ENCODE results near the gene TRAK2.
"Not testable (repeated sequence)": the region's sequence is repeated elsewhere in the genome, so short reads cannot be mapped to it uniquely, and the experiment has no call there.

TRAK2 gene

GRCh38 chr2:201451292-201452057, at the start of gene TRAK2, which contains the start of gene STRADB:
Gene TRAK2, minus strand, starts transcription at chr2:201451458. Its CDS starts 30,951 bp downstream, at chr2:201420507.
Gene STRADB, plus strand, starts transcription at chr2:201451740. Its CDS starts 3,101 bp downstream, at chr2:201454841.
- DNase-seq (ENCODE audit: extremely low spot score, insufficient read length, low read depth) (peak; percentile 89), FAIRE-seq (peak; percentile 97)

GRCh38 chr2:201500534-201500933, 49.3 kb upstream of the TRAK2 start:
- no peak for FAIRE-seq
- DNase-seq (ENCODE audit: extremely low spot score, insufficient read length, low read depth), result no peak

GRCh38 chr2:201496785-201497184, 45.5 kb upstream of the TRAK2 start:
- FAIRE-seq (no peak), DNase-seq (ENCODE audit: extremely low spot score, insufficient read length, low read depth) (no peak)

GRCh38 chr2:201490291-201490690, 39.0 kb upstream of the TRAK2 start:
- DNase-seq (ENCODE audit: extremely low spot score, insufficient read length, low read depth) (no peak), FAIRE-seq (no peak)

- FAIRE-seq (no peak), DNase-seq (ENCODE audit: extremely low spot score, insufficient read length, low read depth) (no peak)
Observed at GRCh38 chr2:201484805-201485204, 33.5 kb upstream of the TRAK2 start.

GRCh38 chr2:201483758-201484157, 32.5 kb upstream of the TRAK2 start:
- not testable (repeated sequence) for DNase-seq (ENCODE audit: extremely low spot score, insufficient read length, low read depth); FAIRE-seq

GRCh38 chr2:201483342-201483741, 32.1 kb upstream of the TRAK2 start:
- FAIRE-seq (no peak), DNase-seq (ENCODE audit: extremely low spot score, insufficient read length, low read depth) (no peak)

- FAIRE-seq (no peak), DNase-seq (ENCODE audit: extremely low spot score, insufficient read length, low read depth) (no peak)
Observed at GRCh38 chr2:201482543-201482942, 31.3 kb upstream of the TRAK2 start.

- FAIRE-seq, result no peak
- DNase-seq (ENCODE audit: extremely low spot score, insufficient read length, low read depth), result no peak
Observed at GRCh38 chr2:201472411-201472810, 21.2 kb upstream of the TRAK2 start.

GRCh38 chr2:201471732-201472393, 20.6 kb upstream of the TRAK2 start:
- no peak for DNase-seq (ENCODE audit: extremely low spot score, insufficient read length, low read depth)
- no peak for FAIRE-seq

- DNase-seq (ENCODE audit: extremely low spot score, insufficient read length, low read depth), result no peak
- no peak for FAIRE-seq
Observed at GRCh38 chr2:201470821-201471731, 19.8 kb upstream of the TRAK2 start.

- FAIRE-seq, result no peak
- no peak for DNase-seq (ENCODE audit: extremely low spot score, insufficient read length, low read depth)
Observed at GRCh38 chr2:201467666-201468065, 16.4 kb upstream of the TRAK2 start.

- DNase-seq (ENCODE audit: extremely low spot score, insufficient read length, low read depth) (no peak), FAIRE-seq (no peak)
Observed at GRCh38 chr2:201466050-201466675, 14.9 kb upstream of the TRAK2 start.

- DNase-seq (ENCODE audit: extremely low spot score, insufficient read length, low read depth), result no peak
- FAIRE-seq, result no peak
Observed at GRCh38 chr2:201465524-201465971, 14.3 kb upstream of the TRAK2 start.

GRCh38 chr2:201464547-201464946, 13.3 kb upstream of the TRAK2 start:
- no peak for FAIRE-seq
- no peak for DNase-seq (ENCODE audit: extremely low spot score, insufficient read length, low read depth)

GRCh38 chr2:201460532-201460931, 9.3 kb upstream of the TRAK2 start:
- DNase-seq (ENCODE audit: extremely low spot score, insufficient read length, low read depth) (no peak), FAIRE-seq (no peak)

GRCh38 chr2:201458381-201458780, 7.1 kb upstream of the TRAK2 start:
- FAIRE-seq (no peak), DNase-seq (ENCODE audit: extremely low spot score, insufficient read length, low read depth) (no peak)

GRCh38 chr2:201452922-201453643, 1.8 kb upstream of the TRAK2 start:
- FAIRE-seq (no peak), DNase-seq (ENCODE audit: extremely low spot score, insufficient read length, low read depth) (no peak)

All from GM18507 (cell line).